Right lobe of liver (tissue), 6 donors: ENCODE results near the gene LEO1. TPM values are rescaled to one million over a fixed set of nuclear protein-coding genes. Genes with fewer than 3 reads are reported as not detected.

ENCODE experiments used
- ATAC-seq, 4 donors: fragments of 200-7000 bp; cut with Tn5 transposase; one replicate each; pipeline ENCODE4 v1.9.1; 2020; ENCODE audit warnings: mild to moderate bottlenecking in 4 of 4, moderate library complexity in 4 of 4
- DNase-seq, 3 donors: peaks; one replicate each; pipeline ENCODE4 v3.0.0-alpha.2; 2020
- H3K27ac ChIP-seq, 3 donors: fragments of 200-600 bp; one replicate each; pipeline ENCODE4 v1.8.0; 2022
- H3K27me3 ChIP-seq, 2 donors: fragments of 200-600 bp; one replicate each; pipeline ENCODE4 v1.8.0; 2022
- H3K36me3 ChIP-seq, 4 donors: fragments of 200-600 bp; sonication (generic) in 1 of 4; one replicate each; pipeline versions ENCODE4 v1.5.1 to v1.8.0; 2017 to 2022; ENCODE audit warnings: control low read depth in 1 of 4
- H3K4me1 ChIP-seq, 4 donors: fragments of 200-600 bp; sonication (generic) in 1 of 4; one replicate each; pipeline versions ENCODE4 v1.5.1 to v1.8.0; 2017 to 2022; ENCODE audit warnings: control low read depth in 1 of 4
- H3K4me3 ChIP-seq, 3 donors: fragments of 200-600 bp; one replicate each; pipeline ENCODE4 v1.8.0; 2022
- H3K9me3 ChIP-seq, 4 donors: fragments of 200-600 bp; sonication (generic) in 1 of 4; one replicate each; pipeline versions ENCODE4 v1.5.1 to v1.8.0; 2017 to 2022; ENCODE audit warnings: control low read depth in 1 of 4
- POLR2A ChIP-seq: fragments of 450-650 bp; IDR thresholded peaks from one replicate; pipeline ENCODE4 v1.6.1; 2017; ENCODE audit warnings: antibody characterized with exemption, mild to moderate bottlenecking
- WGBS: methylation state at CpG from one replicate; pipeline ENCODE4 v1.1.6; 2018; ENCODE audit warnings: low coverage, low lambda C conversion rate; ENCODE audit not compliant: insufficient coverage; ENCODE audit errors: missing lambda C conversion rate; 5-methylcytosine and 5-hydroxymethylcytosine counted together
- intact Hi-C, 2 donors: fragments of 100-400 bp; cut with DNase I; formaldehyde crosslinking; loops; one replicate each; pipeline versions ENCODE4 v1.11.2 to v1.14.1; 2022
- long read RNA-seq: library from polyadenylated mRNA; unstranded; transcript quantifications from one replicate; pipeline ENCODE4 v2.0.0, GENCODE V29; 2019
- total RNA-seq, 6 experiments: library from RNA; depleted of rRNA in 2 of 6; stranded (reverse); fragments of >200 nt in 2 of 6; fragmentation: NEBNext Ultra II Directional in 3 of 6; extraction: Animal tissue kit (Norgen Biotek cat#: 25700) in 3 of 6; gene quantifications; one replicate each; pipeline versions ENCODE4 v1.1.0 to v1.2.4, GENCODE V29; 2016 to 2023
- TF ChIP-seq, protein P1 (sequence below), 4 donors: fragments of 200-600 bp in 3 of 4; fragments of 450-650 bp in 1 of 4; IDR thresholded peaks; one replicate each; pipeline versions ENCODE4 v1.5.1 to v1.8.0; 2016 to 2022; ENCODE audit warnings: antibody characterized with exemption in 4 of 4, mild to moderate bottlenecking in 2 of 4
- donor health status: DM: no; HTN: yes; CAD: no.
- donor health status: DM: no; HTN: no; CAD: no.
- donor health status: DM: no; HTN: no; CAD: no.
- donor health status: DM: no; HTN: yes; CAD: no.
- donor health status: DM: no; HTN: yes; CAD: no.

LEO1 gene
- 10 to 100 TPM in 4 of 6 experiments, 1 to 10 TPM in 2; 8.9 to 20.6 (median 11.9) TPM for total RNA-seq
- long read RNA-seq, partial matches to known transcripts, result 6 of 7 reads
- long read RNA-seq, other reads (novel, unspliced or antisense), result 1 of 7 reads

DNA sequence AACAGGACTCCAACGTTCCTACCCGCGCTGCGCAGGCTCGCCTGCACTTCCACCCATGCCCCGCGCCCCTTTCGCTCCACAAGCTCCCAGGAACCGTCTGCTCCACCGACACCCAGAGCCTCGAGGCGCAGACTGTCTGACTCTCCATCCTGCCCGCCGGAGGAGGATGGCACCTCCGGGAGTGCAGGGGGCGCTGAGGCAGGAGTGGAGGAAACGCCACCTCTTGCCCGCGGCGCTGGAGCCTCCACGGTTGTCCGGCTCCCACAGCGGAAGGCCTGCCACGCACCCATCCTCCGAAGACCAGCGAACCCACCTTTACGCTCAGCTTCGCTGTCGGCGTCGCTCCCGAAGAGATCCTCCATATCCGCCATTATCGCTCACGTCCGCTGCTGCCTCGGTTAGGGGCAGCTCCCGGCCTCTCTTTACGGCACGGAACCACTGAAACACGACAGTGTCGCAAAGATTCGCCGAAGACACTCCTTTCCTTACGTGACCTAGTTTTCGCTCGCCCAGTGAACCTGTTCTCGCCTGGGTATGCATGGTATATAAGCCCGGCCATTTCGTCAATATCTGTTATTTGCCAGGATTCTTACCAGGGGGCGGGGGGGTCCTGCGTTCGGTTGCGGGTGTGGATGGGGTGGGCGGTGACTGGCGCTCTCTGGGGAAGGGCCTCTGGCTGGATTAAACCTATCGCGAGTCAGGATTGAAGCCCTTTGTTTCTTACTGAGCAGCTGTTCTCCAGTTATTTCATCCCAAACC is at the start of gene LEO1:
TSS of gene LEO1 (minus strand) at position 404 of the 759 bp plus-strand sequence. CDS start at position 371, 33 bp downstream.
- no peaks in the 10 kb centered on the region for H3K36me3 ChIP-seq
- 1% methylated on average over 34 of the region's 58 CpGs for WGBS
- peak within 1 kb of the TSS; percentile 79 to 91 (median 87) for H3K27ac ChIP-seq
- H3K27me3 ChIP-seq, result no peaks in the 10 kb centered on the region
- H3K4me3 ChIP-seq, result peak within 1 kb of the TSS; percentile 64 to 91 (median 69)
- peak; percentile 88 to 94 (median 93) for DNase-seq
- no peaks in the 10 kb centered on the region for H3K9me3 ChIP-seq
- intact Hi-C loops, result no loop called here
- TF ChIP-seq, protein P1, sequence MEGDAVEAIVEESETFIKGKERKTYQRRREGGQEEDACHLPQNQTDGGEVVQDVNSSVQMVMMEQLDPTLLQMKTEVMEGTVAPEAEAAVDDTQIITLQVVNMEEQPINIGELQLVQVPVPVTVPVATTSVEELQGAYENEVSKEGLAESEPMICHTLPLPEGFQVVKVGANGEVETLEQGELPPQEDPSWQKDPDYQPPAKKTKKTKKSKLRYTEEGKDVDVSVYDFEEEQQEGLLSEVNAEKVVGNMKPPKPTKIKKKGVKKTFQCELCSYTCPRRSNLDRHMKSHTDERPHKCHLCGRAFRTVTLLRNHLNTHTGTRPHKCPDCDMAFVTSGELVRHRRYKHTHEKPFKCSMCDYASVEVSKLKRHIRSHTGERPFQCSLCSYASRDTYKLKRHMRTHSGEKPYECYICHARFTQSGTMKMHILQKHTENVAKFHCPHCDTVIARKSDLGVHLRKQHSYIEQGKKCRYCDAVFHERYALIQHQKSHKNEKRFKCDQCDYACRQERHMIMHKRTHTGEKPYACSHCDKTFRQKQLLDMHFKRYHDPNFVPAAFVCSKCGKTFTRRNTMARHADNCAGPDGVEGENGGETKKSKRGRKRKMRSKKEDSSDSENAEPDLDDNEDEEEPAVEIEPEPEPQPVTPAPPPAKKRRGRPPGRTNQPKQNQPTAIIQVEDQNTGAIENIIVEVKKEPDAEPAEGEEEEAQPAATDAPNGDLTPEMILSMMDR (IDR thresholded peaks at IDR 0.05), result peak; percentile 12 to 36 (median 29)
- TF ChIP-seq POLR2A, result peak; percentile 63
- H3K4me1 ChIP-seq, result peaks cover 0 to 22% (median 3%) of the 10 kb centered on the region in 4 donors
- peak; percentile 93 to 96 (median 94) for ATAC-seq

DNA sequence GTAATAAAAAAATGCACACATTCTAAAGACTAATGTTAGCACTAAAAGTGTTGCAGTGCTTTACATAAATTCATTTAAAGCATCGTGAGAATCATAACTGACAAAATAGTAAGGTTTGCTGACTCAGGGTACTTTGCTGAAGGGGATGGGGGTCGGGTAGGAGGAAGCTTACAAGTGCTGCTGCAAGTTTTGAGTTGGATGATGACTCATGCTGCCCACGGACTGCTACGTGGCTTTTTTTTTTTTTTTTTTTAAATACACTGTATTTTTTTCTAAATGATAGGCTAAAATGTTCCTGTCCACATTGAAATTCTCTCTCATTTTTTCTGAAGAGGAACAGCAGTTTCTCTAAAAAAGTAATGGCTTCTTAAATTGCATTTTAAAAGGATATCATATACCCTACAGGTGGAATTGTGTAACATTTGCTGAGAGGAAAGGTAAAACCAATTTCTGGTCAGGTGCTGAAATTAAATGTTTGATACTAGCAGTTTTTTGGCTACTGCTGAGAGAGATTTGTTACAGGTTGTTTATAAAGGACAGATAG is 49.6 kb upstream of the LEO1 start:
- DNase-seq, result no peak
- H3K27ac ChIP-seq, result peak overlapping the region; percentile 95 to 97 (median 96)
- H3K36me3 ChIP-seq, result no peaks in the 10 kb centered on the region
- peak overlapping the region; percentile 59 to 70 (median 63) for H3K4me3 ChIP-seq
- TF ChIP-seq POLR2A, result peak; percentile 30
- TF ChIP-seq, protein P1 (IDR thresholded peaks at IDR 0.05), result no peak
- peaks cover 0 to 35% (median 9%) of the 10 kb centered on the region in 4 donors for H3K4me1 ChIP-seq
- intact Hi-C loops, result no loop called here
- no peaks in the 10 kb centered on the region for H3K27me3 ChIP-seq
- ATAC-seq, result peak; percentile 19 to 39 (median 24)
- WGBS, result 0% methylated on average over 4 of the region's 4 CpGs
- H3K9me3 ChIP-seq, result no peaks in the 10 kb centered on the region

DNA sequence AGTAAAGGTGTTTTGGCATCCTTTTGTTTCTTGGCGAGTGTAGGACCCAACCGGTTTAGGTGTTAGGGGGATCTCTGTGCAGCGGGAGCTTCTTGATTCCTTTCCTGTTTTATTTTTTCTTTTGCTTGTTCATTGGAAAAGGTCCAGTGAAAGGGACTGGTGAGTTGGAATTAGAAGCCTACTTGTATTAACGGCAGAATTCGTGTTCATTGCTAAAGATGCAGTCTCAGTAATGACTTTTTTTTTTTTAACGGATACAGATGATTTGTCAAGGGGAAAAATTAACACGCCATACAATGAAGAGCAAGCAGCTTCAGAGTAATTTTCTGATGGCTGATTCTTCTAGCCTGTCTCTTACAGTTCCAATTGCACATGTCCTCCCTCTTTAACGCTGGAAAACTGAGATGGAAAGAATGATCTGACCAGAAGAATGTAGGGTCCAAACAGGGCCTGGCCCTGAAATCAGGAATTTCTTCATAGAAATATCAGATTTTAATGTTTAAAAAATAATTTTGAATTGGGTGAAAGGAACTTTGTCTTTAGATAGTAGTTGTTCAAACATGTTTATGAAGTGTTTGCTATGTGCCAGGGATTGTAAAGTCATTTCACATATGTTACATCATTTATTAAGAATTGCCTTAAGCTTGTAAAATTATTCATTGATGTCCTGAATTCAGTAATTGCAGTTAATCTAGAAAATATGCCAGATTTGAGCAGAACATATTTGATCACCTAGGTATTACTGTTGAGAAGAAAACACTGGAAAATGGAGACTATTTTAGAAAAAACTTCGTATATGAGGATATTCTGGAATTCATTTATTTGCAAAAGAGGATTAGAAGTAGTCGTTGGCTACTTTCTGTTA is 48.9 kb upstream of the LEO1 start:
- intact Hi-C loops, result no loop called here
- Histone ChIP-seq H3K27ac (peak overlapping the region; percentile 95 to 97 (median 96)), H3K9me3 (no peaks in the 10 kb centered on the region), H3K27me3 (no peaks in the 10 kb centered on the region), H3K4me1 (peaks cover 0 to 28% (median 8%) of the 10 kb centered on the region in 4 donors), H3K4me3 (peak overlapping the region; percentile 59 to 70 (median 63)), H3K36me3 (no peaks in the 10 kb centered on the region)
- ATAC-seq (peak in 3 of 4 donors; percentile 2 to 6 (median 4)), DNase-seq (no peak)
- TF ChIP-seq, protein P1 (IDR thresholded peaks at IDR 0.05), result no peak
- no peak for TF ChIP-seq POLR2A
- WGBS, result 1% methylated on average over 10 of the region's 10 CpGs
